Measurements from ENCODE around the gene VEGFC. TPM values are rescaled to one million over a fixed set of nuclear protein-coding genes. Genes with fewer than 3 reads are reported as not detected.

Gene VEGFC
- polyA plus RNA-seq, 1 donor from 2014 or later, result 0.63 TPM

DNA sequence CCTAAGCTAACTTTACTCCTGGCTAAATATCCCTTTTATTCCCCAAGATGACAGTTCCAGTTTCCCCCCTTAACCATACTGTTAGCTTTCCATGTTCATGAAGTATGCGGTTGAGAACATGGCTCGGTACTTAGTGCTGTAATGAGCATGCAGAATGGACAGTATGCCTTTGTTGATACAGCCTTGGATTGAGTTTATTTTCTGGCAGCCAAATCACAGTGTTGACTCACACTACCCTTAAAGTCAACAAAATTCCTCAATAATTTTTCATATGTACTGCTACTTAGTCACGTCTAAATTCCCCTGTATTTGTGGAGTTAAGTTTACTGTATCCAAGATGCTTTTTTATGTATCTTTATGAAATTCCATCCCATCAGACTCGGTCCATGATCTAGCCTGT lies 1.4 kb upstream of the VEGFC start:
- no peaks in the 10 kb centered on the region for H3K9me3 ChIP-seq (ENCODE audit: low read length)
- H4K20me1 ChIP-seq (ENCODE audit: insufficient read depth), result no peaks in the 10 kb centered on the region
- no peak overlapping the region for H3K27ac ChIP-seq (ENCODE audit: low read length)
- H3F3A ChIP-seq (ENCODE audit: insufficient read depth, low read length, poor library complexity, severe bottlenecking), result peaks cover 4% of the 10 kb centered on the region
- H3K27me3 ChIP-seq (ENCODE audit: insufficient read depth, low read depth, low read length), result peaks cover 19% of the 10 kb centered on the region
- H3K9me2 ChIP-seq (ENCODE audit: insufficient read depth, low read length), result no peaks in the 10 kb centered on the region
- TF ChIP-seq EZH2 (IDR thresholded peaks at IDR 0.05; ENCODE audit: borderline replicate concordance, insufficient read depth, low read length, poor library complexity, severe bottlenecking) (no peak), RAD21 (conservative IDR thresholded peaks at IDR 0.05) (no peak), POLR2AphosphoS5 (IDR thresholded peaks at IDR 0.05) (no peak), TAF1 (IDR thresholded peaks at IDR 0.05; ENCODE audit: low read depth) (no peak), MXI1 (conservative IDR thresholded peaks at IDR 0.05; ENCODE audit: poor library complexity, severe bottlenecking) (no peak), EP300 (conservative IDR thresholded peaks at IDR 0.05; ENCODE audit: poor library complexity, severe bottlenecking) (no peak), SMC3 (conservative IDR thresholded peaks at IDR 0.05; ENCODE audit: poor library complexity) (no peak)
- TF ChIP-seq, protein P1, sequence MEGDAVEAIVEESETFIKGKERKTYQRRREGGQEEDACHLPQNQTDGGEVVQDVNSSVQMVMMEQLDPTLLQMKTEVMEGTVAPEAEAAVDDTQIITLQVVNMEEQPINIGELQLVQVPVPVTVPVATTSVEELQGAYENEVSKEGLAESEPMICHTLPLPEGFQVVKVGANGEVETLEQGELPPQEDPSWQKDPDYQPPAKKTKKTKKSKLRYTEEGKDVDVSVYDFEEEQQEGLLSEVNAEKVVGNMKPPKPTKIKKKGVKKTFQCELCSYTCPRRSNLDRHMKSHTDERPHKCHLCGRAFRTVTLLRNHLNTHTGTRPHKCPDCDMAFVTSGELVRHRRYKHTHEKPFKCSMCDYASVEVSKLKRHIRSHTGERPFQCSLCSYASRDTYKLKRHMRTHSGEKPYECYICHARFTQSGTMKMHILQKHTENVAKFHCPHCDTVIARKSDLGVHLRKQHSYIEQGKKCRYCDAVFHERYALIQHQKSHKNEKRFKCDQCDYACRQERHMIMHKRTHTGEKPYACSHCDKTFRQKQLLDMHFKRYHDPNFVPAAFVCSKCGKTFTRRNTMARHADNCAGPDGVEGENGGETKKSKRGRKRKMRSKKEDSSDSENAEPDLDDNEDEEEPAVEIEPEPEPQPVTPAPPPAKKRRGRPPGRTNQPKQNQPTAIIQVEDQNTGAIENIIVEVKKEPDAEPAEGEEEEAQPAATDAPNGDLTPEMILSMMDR (IDR thresholded peaks at IDR 0.05; ENCODE audit: poor library complexity, severe bottlenecking), result no peak
- TF ChIP-seq, protein P2, sequence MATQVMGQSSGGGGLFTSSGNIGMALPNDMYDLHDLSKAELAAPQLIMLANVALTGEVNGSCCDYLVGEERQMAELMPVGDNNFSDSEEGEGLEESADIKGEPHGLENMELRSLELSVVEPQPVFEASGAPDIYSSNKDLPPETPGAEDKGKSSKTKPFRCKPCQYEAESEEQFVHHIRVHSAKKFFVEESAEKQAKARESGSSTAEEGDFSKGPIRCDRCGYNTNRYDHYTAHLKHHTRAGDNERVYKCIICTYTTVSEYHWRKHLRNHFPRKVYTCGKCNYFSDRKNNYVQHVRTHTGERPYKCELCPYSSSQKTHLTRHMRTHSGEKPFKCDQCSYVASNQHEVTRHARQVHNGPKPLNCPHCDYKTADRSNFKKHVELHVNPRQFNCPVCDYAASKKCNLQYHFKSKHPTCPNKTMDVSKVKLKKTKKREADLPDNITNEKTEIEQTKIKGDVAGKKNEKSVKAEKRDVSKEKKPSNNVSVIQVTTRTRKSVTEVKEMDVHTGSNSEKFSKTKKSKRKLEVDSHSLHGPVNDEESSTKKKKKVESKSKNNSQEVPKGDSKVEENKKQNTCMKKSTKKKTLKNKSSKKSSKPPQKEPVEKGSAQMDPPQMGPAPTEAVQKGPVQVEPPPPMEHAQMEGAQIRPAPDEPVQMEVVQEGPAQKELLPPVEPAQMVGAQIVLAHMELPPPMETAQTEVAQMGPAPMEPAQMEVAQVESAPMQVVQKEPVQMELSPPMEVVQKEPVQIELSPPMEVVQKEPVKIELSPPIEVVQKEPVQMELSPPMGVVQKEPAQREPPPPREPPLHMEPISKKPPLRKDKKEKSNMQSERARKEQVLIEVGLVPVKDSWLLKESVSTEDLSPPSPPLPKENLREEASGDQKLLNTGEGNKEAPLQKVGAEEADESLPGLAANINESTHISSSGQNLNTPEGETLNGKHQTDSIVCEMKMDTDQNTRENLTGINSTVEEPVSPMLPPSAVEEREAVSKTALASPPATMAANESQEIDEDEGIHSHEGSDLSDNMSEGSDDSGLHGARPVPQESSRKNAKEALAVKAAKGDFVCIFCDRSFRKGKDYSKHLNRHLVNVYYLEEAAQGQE (IDR thresholded peaks at IDR 0.05; ENCODE audit: borderline replicate concordance), result no peak
- no peak overlapping the region for H3K4me3 ChIP-seq (ENCODE audit: low read length)
- no peaks in the 10 kb centered on the region for H3K79me2 ChIP-seq (replicated peaks; ENCODE audit: insufficient read depth, low read length)
- no peak overlapping the region for H3K4me2 ChIP-seq (ENCODE audit: low read length)
- no peak overlapping the region for H3K9ac ChIP-seq (ENCODE audit: low read length)
- H2AFZ ChIP-seq (ENCODE audit: low read depth, low read length), result no peak overlapping the region
- no peaks in the 10 kb centered on the region for H3K36me3 ChIP-seq (ENCODE audit: insufficient read depth, low read length)

DNA sequence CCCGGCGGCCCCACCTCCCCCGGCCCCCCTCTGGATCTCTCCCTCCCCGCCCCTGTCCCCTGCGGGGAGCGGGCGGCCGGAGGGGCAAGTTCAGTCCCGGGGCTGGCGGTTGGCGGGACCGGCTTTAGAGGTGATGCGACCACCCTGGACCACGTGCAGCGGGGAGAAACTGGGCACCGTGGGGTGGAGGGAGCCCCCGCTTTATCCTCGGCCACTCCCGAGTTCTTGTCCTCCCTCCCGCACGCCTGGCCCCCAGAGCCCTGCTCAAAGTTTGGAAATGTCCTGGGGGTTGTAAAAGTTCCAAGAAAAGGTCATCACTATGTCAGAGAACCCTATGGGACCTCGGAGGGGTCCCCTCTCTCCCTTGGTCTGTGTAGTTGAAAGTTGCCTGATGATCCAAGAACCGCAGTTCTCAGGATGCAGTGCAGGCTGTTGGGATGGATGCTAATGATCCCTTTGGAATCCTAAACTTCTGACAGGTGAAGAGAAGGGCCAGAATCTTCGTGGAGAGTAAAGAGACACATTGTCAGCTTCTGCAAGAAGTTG lies 411 bp upstream of the VEGFC start:
- Histone ChIP-seq H3K9me3 (ENCODE audit: low read length) (no peaks in the 10 kb centered on the region), H3F3A (ENCODE audit: insufficient read depth, low read length, poor library complexity, severe bottlenecking) (peaks cover 4% of the 10 kb centered on the region), H3K27me3 (ENCODE audit: insufficient read depth, low read depth, low read length) (peaks cover 19% of the 10 kb centered on the region), H3K79me2 (replicated peaks; ENCODE audit: insufficient read depth, low read length) (no peaks in the 10 kb centered on the region), H2AFZ (ENCODE audit: low read depth, low read length) (no peak overlapping the region), H3K36me3 (ENCODE audit: insufficient read depth, low read length) (no peaks in the 10 kb centered on the region), H3K4me3 (ENCODE audit: low read length) (peak overlapping the region; percentile 75), H3K4me2 (ENCODE audit: low read length) (no peak overlapping the region), H4K20me1 (ENCODE audit: insufficient read depth) (no peaks in the 10 kb centered on the region), H3K9me2 (ENCODE audit: insufficient read depth, low read length) (no peaks in the 10 kb centered on the region), H3K27ac (ENCODE audit: low read length) (no peak overlapping the region), H3K9ac (ENCODE audit: low read length) (peak overlapping the region; percentile 37)
- TF ChIP-seq, protein P2 (IDR thresholded peaks at IDR 0.05; ENCODE audit: borderline replicate concordance), result no peak
- TF ChIP-seq MXI1 (conservative IDR thresholded peaks at IDR 0.05; ENCODE audit: poor library complexity, severe bottlenecking) (no peak), SMC3 (conservative IDR thresholded peaks at IDR 0.05; ENCODE audit: poor library complexity) (no peak), EP300 (conservative IDR thresholded peaks at IDR 0.05; ENCODE audit: poor library complexity, severe bottlenecking) (no peak), EZH2 (IDR thresholded peaks at IDR 0.05; ENCODE audit: borderline replicate concordance, insufficient read depth, low read length, poor library complexity, severe bottlenecking) (no peak), RAD21 (conservative IDR thresholded peaks at IDR 0.05) (no peak), POLR2AphosphoS5 (IDR thresholded peaks at IDR 0.05) (no peak), TAF1 (IDR thresholded peaks at IDR 0.05; ENCODE audit: low read depth) (no peak)
- TF ChIP-seq, protein P1 (IDR thresholded peaks at IDR 0.05; ENCODE audit: poor library complexity, severe bottlenecking), result no peak

Data from neural cell (in vitro differentiated cells).